ENCODE measurements around the gene RNF115.
"Not testable (repeated sequence)": the region's sequence is repeated elsewhere in the genome, so short reads cannot be mapped to it uniquely, and the experiment has no call there.

Gene RNF115

DNA sequence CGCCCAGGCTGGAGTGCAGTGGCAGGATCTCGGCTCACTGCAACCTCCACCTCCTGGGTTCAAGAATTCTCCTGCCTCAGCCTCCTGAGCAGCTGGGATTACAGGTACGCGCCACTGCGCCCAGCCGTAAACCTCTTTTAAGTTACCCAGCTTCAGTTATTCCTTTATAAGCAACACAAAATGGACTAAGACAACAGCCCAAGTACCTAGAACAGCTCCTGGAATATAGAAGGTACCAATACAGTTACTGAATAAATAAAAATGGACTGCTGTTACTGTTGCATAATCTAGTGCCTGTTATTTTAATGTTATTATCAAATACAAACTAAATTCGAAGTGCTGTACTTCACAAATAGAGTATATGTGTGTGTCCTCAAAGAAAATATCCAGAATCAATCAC, 17.1 kb downstream of the RNF115 start:
- no peak overlapping the region for H3K4me3 ChIP-seq (ENCODE audit: low read length)
- no peaks in the 10 kb centered on the region for H3K36me3 ChIP-seq (ENCODE audit: insufficient read depth, low read length)
- no peaks in the 10 kb centered on the region for H3K27me3 ChIP-seq (ENCODE audit: insufficient read depth, low read length)
- peaks cover 9% of the 10 kb centered on the region for H3K4me1 ChIP-seq (ENCODE audit: insufficient read depth, low read length)
- H3K9me3 ChIP-seq (ENCODE audit: low read length), result no peaks in the 10 kb centered on the region
- H2AFZ ChIP-seq (ENCODE audit: low read depth, low read length), result no peak overlapping the region

DNA sequence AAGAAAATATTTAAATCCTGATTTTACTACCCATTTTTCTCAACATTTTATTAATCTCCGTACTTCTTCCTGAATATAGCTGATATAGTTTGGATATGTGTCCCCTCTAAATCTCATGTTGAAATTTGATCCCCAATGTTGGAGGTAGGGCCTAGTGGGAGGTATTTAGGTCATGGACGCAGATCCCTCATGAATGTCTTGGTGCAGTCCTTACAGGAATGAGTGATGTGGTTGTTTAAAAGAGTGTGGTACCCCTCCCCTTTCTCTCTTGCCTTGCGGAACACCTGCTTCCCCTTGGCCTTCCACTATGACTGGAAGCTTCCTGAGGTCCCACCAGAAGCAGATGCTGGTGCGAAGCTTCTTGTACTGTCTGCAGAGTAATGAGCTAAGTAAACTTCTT, 17.5 kb downstream of the RNF115 start:
- no peaks in the 10 kb centered on the region for H3K9me3 ChIP-seq (ENCODE audit: low read length)
- peaks cover 9% of the 10 kb centered on the region for H3K4me1 ChIP-seq (ENCODE audit: insufficient read depth, low read length)
- H3K36me3 ChIP-seq (ENCODE audit: insufficient read depth, low read length), result no peaks in the 10 kb centered on the region
- no peak overlapping the region for H2AFZ ChIP-seq (ENCODE audit: low read depth, low read length)
- no peak overlapping the region for H3K4me3 ChIP-seq (ENCODE audit: low read length)
- no peaks in the 10 kb centered on the region for H3K27me3 ChIP-seq (ENCODE audit: insufficient read depth, low read length)

DNA sequence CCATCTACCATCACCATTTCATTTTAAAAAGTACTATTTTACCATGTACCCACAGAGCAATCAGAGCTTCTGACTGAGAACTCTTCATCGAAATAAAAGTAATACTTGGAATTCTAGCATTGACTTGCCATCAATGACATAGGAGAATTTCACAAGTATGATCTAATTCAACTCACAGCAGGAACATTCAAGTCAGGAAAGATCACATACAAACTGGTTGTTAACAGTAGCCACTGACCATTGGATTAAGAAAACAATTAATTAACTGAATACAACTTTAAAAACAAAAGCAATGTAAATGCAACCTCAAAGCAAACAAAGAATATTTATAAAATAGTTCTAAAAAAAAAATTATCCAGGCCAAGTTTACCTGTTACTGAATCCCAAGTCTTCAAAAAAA, 18.8 kb downstream of the RNF115 start:
- Histone ChIP-seq H2AFZ (ENCODE audit: low read depth, low read length) (no peak overlapping the region), H3K27me3 (ENCODE audit: insufficient read depth, low read length) (no peaks in the 10 kb centered on the region), H3K4me1 (ENCODE audit: insufficient read depth, low read length) (peaks cover 9% of the 10 kb centered on the region), H3K9me3 (ENCODE audit: low read length) (no peaks in the 10 kb centered on the region), H3K36me3 (ENCODE audit: insufficient read depth, low read length) (no peaks in the 10 kb centered on the region), H3K4me3 (ENCODE audit: low read length) (no peak overlapping the region)

DNA sequence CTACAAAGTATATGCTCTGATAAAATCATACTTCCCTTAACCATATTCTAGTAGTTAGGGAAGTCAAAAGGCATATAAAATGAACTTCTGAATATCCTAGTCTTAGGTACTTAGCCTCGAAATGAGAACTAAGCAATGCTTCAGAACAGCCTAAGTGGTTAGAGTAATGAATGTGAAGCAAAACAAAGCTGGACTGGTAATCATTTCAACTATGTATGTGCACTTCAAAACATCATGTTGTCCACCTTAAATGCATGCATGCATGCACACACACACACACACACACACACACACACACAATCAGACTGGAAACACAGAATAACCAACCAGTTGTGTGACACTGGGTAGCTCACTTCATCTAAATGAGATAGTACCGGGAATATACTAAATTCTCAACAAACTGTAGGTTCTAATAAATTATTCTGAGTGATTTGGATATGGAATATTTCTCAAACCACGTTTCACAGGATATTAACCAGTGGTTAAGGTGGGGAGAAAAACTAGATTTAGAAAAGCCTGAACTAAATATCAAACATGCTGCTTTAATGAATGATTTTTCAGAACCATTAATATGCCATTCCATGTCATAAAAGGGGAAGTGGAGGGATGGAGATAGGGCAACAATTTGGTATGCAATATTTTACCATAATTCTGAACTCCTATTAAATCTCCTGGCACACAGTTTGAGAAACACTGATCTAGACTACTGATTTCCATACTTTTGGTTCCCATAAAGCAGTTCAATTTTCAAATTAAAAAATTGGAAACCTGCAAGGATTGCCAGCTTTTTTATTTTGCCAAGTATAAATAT, 19.5 kb downstream of the RNF115 start:
- Histone ChIP-seq H2AFZ (ENCODE audit: low read depth, low read length) (no peak overlapping the region), H3K36me3 (ENCODE audit: insufficient read depth, low read length) (no peaks in the 10 kb centered on the region), H3K9me3 (ENCODE audit: low read length) (no peaks in the 10 kb centered on the region), H3K4me1 (ENCODE audit: insufficient read depth, low read length) (peaks cover 9% of the 10 kb centered on the region), H3K27me3 (ENCODE audit: insufficient read depth, low read length) (no peaks in the 10 kb centered on the region), H3K4me3 (ENCODE audit: low read length) (no peak overlapping the region)

DNA sequence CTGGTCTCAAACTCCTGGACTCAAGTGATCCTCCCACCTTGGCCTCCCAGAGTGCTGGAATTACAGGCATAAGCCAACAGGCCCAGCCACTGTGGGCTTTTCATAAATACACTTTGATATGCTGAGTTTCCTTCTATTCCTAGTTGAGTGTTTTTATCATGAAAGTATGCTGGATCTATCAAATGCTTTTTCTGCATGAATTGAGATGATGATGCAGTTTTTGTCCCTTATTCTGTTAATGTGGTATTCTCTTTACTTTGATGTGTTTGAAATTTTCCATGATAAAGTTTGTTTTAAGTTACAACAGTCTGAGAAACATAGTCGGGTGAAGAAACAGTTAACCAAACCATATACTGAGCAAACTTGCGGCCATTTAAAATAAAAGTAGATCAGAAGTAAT, 24.1 kb downstream of the RNF115 start:
- no peaks in the 10 kb centered on the region for H3K36me3 ChIP-seq (ENCODE audit: insufficient read depth, low read length)
- H2AFZ ChIP-seq (ENCODE audit: low read depth, low read length), result no peak overlapping the region
- peaks cover 9% of the 10 kb centered on the region for H3K9me3 ChIP-seq (ENCODE audit: low read length)
- no peaks in the 10 kb centered on the region for H3K27me3 ChIP-seq (ENCODE audit: insufficient read depth, low read length)
- peaks cover 7% of the 10 kb centered on the region for H3K4me1 ChIP-seq (ENCODE audit: insufficient read depth, low read length)
- H3K4me3 ChIP-seq (ENCODE audit: low read length), result no peak overlapping the region

DNA sequence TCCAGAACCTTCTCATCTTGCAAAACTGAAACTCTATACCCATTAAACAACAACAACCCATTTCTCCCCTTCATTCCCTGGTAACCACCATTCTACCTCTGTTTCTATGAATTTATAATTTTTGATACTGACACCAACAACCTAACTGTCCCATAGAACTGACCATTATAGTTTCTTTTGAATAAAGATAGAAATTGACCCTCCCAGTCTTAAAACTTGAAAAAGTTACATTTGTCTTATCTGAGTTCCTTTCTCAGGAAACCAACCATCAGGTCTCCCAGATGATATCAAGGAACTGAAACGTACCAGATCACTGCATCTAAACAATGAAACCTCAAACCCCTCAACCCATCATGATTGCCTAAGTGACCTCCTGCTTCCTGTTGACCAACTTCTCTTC, 27.1 kb downstream of the RNF115 start:
- H3K4me3 ChIP-seq (ENCODE audit: low read length), result no peak overlapping the region
- H3K9me3 ChIP-seq (ENCODE audit: low read length), result peaks cover 9% of the 10 kb centered on the region
- H3K4me1 ChIP-seq (ENCODE audit: insufficient read depth, low read length), result no peaks in the 10 kb centered on the region
- H2AFZ ChIP-seq (ENCODE audit: low read depth, low read length), result no peak overlapping the region
- H3K36me3 ChIP-seq (ENCODE audit: insufficient read depth, low read length), result peaks cover 5% of the 10 kb centered on the region
- no peaks in the 10 kb centered on the region for H3K27me3 ChIP-seq (ENCODE audit: insufficient read depth, low read length)

DNA sequence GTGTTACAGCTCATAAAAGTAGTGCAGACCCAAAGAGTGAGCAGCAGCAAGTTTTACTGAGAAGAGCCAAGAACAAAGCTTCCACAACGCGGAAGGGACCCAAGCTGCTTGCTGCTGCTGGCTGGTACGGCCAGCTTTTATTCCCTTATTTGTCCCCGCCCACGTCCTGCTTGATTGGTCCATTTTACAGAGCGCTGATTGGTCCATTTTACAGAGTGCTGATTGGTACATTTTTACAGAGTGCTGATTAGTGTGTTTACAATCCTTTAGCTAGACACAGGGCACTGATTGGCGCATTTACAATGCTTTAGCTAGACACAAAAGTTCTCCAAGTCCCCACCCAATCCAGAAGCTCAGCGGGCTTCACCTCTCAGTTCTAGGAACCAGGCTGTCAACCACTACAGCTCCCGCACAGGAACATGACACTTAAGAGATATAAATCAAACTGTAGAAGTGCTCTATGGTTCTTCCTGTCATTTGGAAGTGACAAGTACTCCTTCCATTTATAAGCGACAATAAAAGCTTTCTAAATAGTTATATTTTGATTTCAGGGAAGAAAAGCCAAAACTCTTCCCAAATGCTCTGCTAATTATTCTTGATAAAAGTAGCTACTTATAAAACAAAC, 28.5 kb downstream of the RNF115 start:
- H3K27me3 ChIP-seq (ENCODE audit: insufficient read depth, low read length), result no peaks in the 10 kb centered on the region
- no peak overlapping the region for H2AFZ ChIP-seq (ENCODE audit: low read depth, low read length)
- peaks cover 5% of the 10 kb centered on the region for H3K36me3 ChIP-seq (ENCODE audit: insufficient read depth, low read length)
- no peaks in the 10 kb centered on the region for H3K4me1 ChIP-seq (ENCODE audit: insufficient read depth, low read length)
- H3K9me3 ChIP-seq (ENCODE audit: low read length), result peaks cover 9% of the 10 kb centered on the region
- H3K4me3 ChIP-seq (ENCODE audit: low read length), result no peak overlapping the region

DNA sequence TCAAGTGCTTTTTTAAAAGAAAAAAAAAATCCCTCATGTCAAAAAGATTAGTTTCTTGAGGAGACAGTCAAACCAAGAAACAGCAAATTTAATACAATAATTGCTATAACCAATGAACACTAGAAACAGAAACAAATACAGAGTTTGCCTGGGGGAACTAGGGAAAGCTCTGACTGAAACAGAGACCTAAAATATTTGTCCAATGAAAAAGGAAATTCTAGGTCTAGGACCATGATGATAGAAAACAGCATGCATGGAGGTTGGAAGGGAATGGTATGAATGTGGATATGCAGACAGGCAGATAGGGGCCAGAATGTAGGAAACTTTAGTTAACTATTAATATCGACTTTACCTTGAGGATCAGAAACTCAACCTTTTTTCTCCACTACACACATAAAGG, 31.4 kb downstream of the RNF115 start:
- H3K4me1 ChIP-seq (ENCODE audit: insufficient read depth, low read length), result no peaks in the 10 kb centered on the region
- peaks cover 12% of the 10 kb centered on the region for H3K36me3 ChIP-seq (ENCODE audit: insufficient read depth, low read length)
- no peaks in the 10 kb centered on the region for H3K27me3 ChIP-seq (ENCODE audit: insufficient read depth, low read length)
- no peak overlapping the region for H2AFZ ChIP-seq (ENCODE audit: low read depth, low read length)
- H3K9me3 ChIP-seq (ENCODE audit: low read length), result peaks cover 9% of the 10 kb centered on the region
- H3K4me3 ChIP-seq (ENCODE audit: low read length), result no peak overlapping the region

DNA sequence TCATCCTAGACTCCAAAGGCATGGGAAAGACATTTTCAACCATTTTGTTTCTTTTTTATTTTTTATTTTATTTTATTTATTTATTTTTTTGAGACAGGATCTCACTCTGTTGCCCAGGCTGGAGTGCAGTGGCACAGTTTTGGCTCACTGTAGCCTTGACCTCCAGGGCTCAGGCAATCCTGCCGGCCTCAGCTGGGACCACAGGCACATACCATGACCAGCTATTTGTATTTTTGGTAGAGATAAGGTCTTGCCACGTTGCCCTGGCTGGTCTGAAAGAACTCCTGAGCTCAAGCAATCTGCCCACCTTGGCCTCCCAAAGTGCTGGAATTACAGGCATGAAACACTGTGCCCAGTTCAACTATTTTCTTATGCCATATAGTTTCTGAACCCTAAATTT, 32.0 kb downstream of the RNF115 start:
- not testable (repeated sequence) for H2AFZ ChIP-seq (ENCODE audit: low read depth, low read length); H3K4me3 ChIP-seq (ENCODE audit: low read length); H3K4me1 ChIP-seq (ENCODE audit: insufficient read depth, low read length); H3K9me3 ChIP-seq (ENCODE audit: low read length); H3K27me3 ChIP-seq (ENCODE audit: insufficient read depth, low read length)
- H3K36me3 ChIP-seq (ENCODE audit: insufficient read depth, low read length), result peaks cover 12% of the 10 kb centered on the region

DNA sequence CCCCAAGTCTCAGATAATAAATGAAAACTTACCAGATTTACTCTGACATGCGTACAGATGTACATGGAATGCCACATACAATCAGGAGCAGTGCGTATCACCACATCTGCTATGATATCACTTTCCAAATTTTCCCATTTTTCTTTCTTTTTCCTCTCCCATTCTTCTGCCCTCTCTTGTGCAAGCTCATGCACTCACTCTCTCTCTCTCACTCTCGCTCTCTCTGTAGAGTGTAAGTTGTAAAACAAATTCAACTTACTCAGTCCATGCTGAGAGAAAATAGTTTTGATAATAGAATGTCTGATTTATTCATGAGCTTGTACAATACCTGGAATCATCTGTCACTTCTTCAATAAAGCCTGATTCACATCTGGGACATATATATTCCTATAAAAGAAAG, 35.3 kb downstream of the RNF115 start:
- no peaks in the 10 kb centered on the region for H3K9me3 ChIP-seq (ENCODE audit: low read length)
- peaks cover 19% of the 10 kb centered on the region for H3K36me3 ChIP-seq (ENCODE audit: insufficient read depth, low read length)
- no peak overlapping the region for H3K4me3 ChIP-seq (ENCODE audit: low read length)
- no peaks in the 10 kb centered on the region for H3K4me1 ChIP-seq (ENCODE audit: insufficient read depth, low read length)
- H2AFZ ChIP-seq (ENCODE audit: low read depth, low read length), result no peak overlapping the region
- H3K27me3 ChIP-seq (ENCODE audit: insufficient read depth, low read length), result no peaks in the 10 kb centered on the region

DNA sequence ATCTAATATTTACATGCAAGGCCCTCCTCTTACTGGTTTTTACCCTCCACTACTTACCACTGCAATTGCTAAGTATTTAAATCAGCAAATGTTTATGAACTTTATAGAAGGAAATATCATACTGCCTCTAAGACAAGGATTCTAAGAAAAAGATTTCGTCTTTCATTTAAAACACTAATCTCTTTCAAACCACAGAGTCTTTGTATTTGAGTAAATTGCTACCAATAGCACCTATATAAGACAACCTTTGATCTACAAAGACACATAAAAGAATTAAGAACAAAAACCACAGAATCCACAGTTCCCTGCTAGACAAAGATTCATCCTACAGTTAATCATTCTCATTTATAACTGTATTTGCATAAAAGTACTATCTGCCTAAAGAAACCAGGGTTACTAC, 37.6 kb downstream of the RNF115 start:
- Histone ChIP-seq H2AFZ (ENCODE audit: low read depth, low read length) (no peak overlapping the region), H3K9me3 (ENCODE audit: low read length) (no peaks in the 10 kb centered on the region), H3K4me3 (ENCODE audit: low read length) (no peak overlapping the region), H3K36me3 (ENCODE audit: insufficient read depth, low read length) (peaks cover 21% of the 10 kb centered on the region), H3K4me1 (ENCODE audit: insufficient read depth, low read length) (no peaks in the 10 kb centered on the region), H3K27me3 (ENCODE audit: insufficient read depth, low read length) (no peaks in the 10 kb centered on the region)

DNA sequence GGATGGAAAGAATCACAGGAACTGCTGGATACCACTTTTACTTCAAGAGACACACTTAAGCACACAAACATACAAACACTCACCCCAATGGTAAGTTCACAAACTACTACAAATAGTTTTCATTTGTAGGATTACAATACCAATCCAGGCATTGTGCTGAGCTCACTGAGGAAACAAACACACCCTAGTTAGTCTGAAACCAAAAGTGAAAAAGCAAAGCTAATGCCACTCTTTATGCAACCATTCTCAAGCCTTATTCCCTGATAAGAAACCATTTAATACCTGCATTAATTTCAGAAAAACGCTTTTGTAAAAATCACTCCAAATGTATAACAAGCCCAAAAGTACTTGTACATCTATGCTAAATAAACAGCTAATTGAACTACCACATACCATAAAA, 38.3 kb downstream of the RNF115 start:
- peaks cover 21% of the 10 kb centered on the region for H3K36me3 ChIP-seq (ENCODE audit: insufficient read depth, low read length)
- H3K4me3 ChIP-seq (ENCODE audit: low read length), result no peak overlapping the region
- H3K4me1 ChIP-seq (ENCODE audit: insufficient read depth, low read length), result no peaks in the 10 kb centered on the region
- H3K9me3 ChIP-seq (ENCODE audit: low read length), result no peaks in the 10 kb centered on the region
- no peaks in the 10 kb centered on the region for H3K27me3 ChIP-seq (ENCODE audit: insufficient read depth, low read length)
- no peak overlapping the region for H2AFZ ChIP-seq (ENCODE audit: low read depth, low read length)

DNA sequence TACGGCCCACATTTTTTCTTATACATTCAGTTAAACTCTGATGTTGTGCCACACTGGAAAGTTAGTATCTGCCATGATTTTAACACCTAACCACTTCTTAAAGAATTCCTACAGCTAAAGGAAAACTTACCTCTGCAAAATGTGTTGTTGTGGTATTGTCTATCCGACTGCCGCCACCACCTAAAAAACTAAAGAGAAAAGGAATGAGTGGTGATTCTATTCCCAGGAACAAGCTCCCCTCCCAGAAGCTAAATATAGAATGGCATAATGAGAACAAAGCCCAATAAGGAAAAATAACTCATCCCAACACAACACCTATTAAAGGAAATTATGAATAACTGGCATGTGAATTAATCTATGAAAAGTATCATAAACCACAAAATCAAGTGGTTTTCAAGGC, 39.5 kb downstream of the RNF115 start:
- Histone ChIP-seq H3K36me3 (ENCODE audit: insufficient read depth, low read length) (peaks cover 21% of the 10 kb centered on the region), H3K4me3 (ENCODE audit: low read length) (no peak overlapping the region), H3K27me3 (ENCODE audit: insufficient read depth, low read length) (no peaks in the 10 kb centered on the region), H3K9me3 (ENCODE audit: low read length) (no peaks in the 10 kb centered on the region), H3K4me1 (ENCODE audit: insufficient read depth, low read length) (no peaks in the 10 kb centered on the region), H2AFZ (ENCODE audit: low read depth, low read length) (no peak overlapping the region)
